ENCODE measurements around the gene HOXB2.

HOXB2 gene

GRCh38 chr17:48571024-48571818, 26.3 kb upstream of the HOXB2 start:
- Histone ChIP-seq H3K4ac (ENCODE audit: low read length) (no peak overlapping the region), H3K36me3 (replicated peaks in 1 of 2; ENCODE audit: control insufficient read depth in 2 of 2, insufficient read depth in 2 of 2, low read length in 2 of 2) (no peaks in the 10 kb centered on the region), H4K8ac (ENCODE audit: low read depth, low read length) (no peak overlapping the region), H2BK5ac (ENCODE audit: low read length) (no peak overlapping the region), H2AK5ac (ENCODE audit: low read depth, low read length) (no peak overlapping the region), H3K18ac (ENCODE audit: low read length) (no peak overlapping the region), H3K9ac (ENCODE audit: low read depth, low read length, poor library complexity) (no peak overlapping the region), H3K27ac (replicated peaks; ENCODE audit: low read length) (no peak overlapping the region), H3K27me3 (ENCODE audit: control insufficient read depth in 3 of 3, insufficient read depth in 3 of 3, low read depth in 1 of 3, low read length in 3 of 3) (peaks cover 59 to 100% (median 99%) of the 10 kb centered on the region in 3 experiments), H3K23ac (ENCODE audit: low read depth, low read length, poor library complexity) (no peak overlapping the region), H2BK12ac (ENCODE audit: low read length) (no peak overlapping the region), H3K9me3 (replicated peaks in 1 of 2; ENCODE audit: control insufficient read depth in 2 of 2, insufficient read depth in 1 of 2, low read depth in 1 of 2, low read length in 2 of 2) (peaks cover 0 to 4% of the 10 kb centered on the region in 2 donors), H3K14ac (ENCODE audit: low read length) (no peak overlapping the region), H2BK120ac (ENCODE audit: low read depth, low read length) (no peak overlapping the region), H2BK15ac (ENCODE audit: low read length) (no peak overlapping the region), H3K4me2 (ENCODE audit: insufficient read depth, low read length, poor library complexity, severe bottlenecking) (no peak overlapping the region), H4K91ac (ENCODE audit: low read depth, low read length, poor library complexity) (no peak overlapping the region), H2AFZ (ENCODE audit: low read length) (no peak overlapping the region), H3K79me1 (ENCODE audit: low read depth, low read length) (no peaks in the 10 kb centered on the region), H3K4me3 (ENCODE audit: low read length in 2 of 2) (no peak overlapping the region), H3K4me1 (ENCODE audit: control insufficient read depth in 2 of 2, insufficient read depth in 1 of 2, low read depth in 1 of 2, low read length in 2 of 2) (no peaks in the 10 kb centered on the region)
- no peak for DNase-seq (ENCODE audit: low spot score)
- no CpG with 5 or more reads among the region's 26 CpGs for WGBS, 2 donors (ENCODE audit: extremely low coverage in 2 of 2, insufficient read length in 2 of 2, insufficient replicate concordance in 1 of 2)

DNA sequence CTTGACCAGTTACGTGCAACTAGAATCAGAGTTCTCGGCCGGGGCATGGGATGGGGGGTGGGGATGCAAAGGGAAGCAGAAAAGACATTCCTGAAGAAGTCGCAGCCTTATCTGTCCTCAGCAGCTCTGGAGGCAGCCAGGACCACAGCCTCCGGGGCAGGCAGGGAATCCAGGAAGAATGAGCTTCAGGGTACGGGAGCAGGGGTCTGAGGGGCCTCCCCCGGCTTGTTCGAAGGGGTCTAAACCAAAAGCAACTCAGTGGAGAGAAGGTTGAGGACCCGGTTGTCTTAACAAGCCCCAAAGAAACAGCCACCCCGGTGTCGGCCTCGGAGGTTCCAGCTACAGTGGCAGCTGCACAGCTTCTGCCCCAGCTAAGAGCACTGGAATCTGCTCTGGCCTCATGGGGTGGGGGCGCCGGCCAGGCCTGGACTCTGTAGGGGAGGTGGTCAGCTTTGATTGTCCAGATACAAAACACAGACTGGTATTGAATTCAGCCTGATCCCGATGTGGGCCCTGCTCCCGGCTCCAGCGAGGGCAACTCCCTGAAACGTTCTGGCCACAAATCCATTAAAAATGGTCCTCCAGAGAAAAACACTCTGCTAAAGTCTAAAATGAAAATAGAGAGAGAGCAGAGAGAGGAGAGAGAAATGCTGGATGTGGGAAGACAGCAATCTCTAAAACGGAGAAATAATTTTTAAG, 25.6 kb upstream of the HOXB2 start:
- H3K4me1 ChIP-seq (ENCODE audit: control insufficient read depth in 2 of 2, insufficient read depth in 1 of 2, low read depth in 1 of 2, low read length in 2 of 2) = no peaks in the 10 kb centered on the region
- peaks cover 0 to 4% of the 10 kb centered on the region in 2 donors for H3K9me3 ChIP-seq (replicated peaks in 1 of 2; ENCODE audit: control insufficient read depth in 2 of 2, insufficient read depth in 1 of 2, low read depth in 1 of 2, low read length in 2 of 2)
- H3K27me3 ChIP-seq (ENCODE audit: control insufficient read depth in 3 of 3, insufficient read depth in 3 of 3, low read depth in 1 of 3, low read length in 3 of 3) = peaks cover 57 to 100% (median 99%) of the 10 kb centered on the region in 3 experiments
- H2AFZ ChIP-seq (ENCODE audit: low read length) = no peak overlapping the region
- no peak overlapping the region for H2BK120ac ChIP-seq (ENCODE audit: low read depth, low read length)
- no peak overlapping the region for H4K91ac ChIP-seq (ENCODE audit: low read depth, low read length, poor library complexity)
- H2BK15ac ChIP-seq (ENCODE audit: low read length) = no peak overlapping the region
- no peaks in the 10 kb centered on the region for H3K36me3 ChIP-seq (replicated peaks in 1 of 2; ENCODE audit: control insufficient read depth in 2 of 2, insufficient read depth in 2 of 2, low read length in 2 of 2)
- H3K79me1 ChIP-seq (ENCODE audit: low read depth, low read length) = no peaks in the 10 kb centered on the region
- H2BK5ac ChIP-seq (ENCODE audit: low read length) = no peak overlapping the region
- no peak overlapping the region for H3K27ac ChIP-seq (replicated peaks; ENCODE audit: low read length)
- H3K9ac ChIP-seq (ENCODE audit: low read depth, low read length, poor library complexity) = no peak overlapping the region
- DNase-seq (ENCODE audit: low spot score) = no peak
- H3K14ac ChIP-seq (ENCODE audit: low read length) = no peak overlapping the region
- H3K23ac ChIP-seq (ENCODE audit: low read depth, low read length, poor library complexity) = peak overlapping the region; percentile 66
- no peak overlapping the region for H3K4me3 ChIP-seq (ENCODE audit: low read length in 2 of 2)
- WGBS, 2 donors (ENCODE audit: extremely low coverage in 2 of 2, insufficient read length in 2 of 2, insufficient replicate concordance in 1 of 2) = no CpG with 5 or more reads among the region's 19 CpGs
- no peak overlapping the region for H3K4me2 ChIP-seq (ENCODE audit: insufficient read depth, low read length, poor library complexity, severe bottlenecking)
- H4K8ac ChIP-seq (ENCODE audit: low read depth, low read length) = no peak overlapping the region
- no peak overlapping the region for H2BK12ac ChIP-seq (ENCODE audit: low read length)
- H3K4ac ChIP-seq (ENCODE audit: low read length) = no peak overlapping the region
- H3K18ac ChIP-seq (ENCODE audit: low read length) = no peak overlapping the region
- H2AK5ac ChIP-seq (ENCODE audit: low read depth, low read length) = no peak overlapping the region

- H3K27me3 ChIP-seq (ENCODE audit: control insufficient read depth in 3 of 3, insufficient read depth in 3 of 3, low read depth in 1 of 3, low read length in 3 of 3) = peaks cover 61 to 100% (median 99%) of the 10 kb centered on the region in 3 experiments
- no peaks in the 10 kb centered on the region for H3K79me1 ChIP-seq (ENCODE audit: low read depth, low read length)
- no peak overlapping the region for H2AK5ac ChIP-seq (ENCODE audit: low read depth, low read length)
- no peak overlapping the region for H2BK120ac ChIP-seq (ENCODE audit: low read depth, low read length)
- no peak overlapping the region for H3K18ac ChIP-seq (ENCODE audit: low read length)
- no peak overlapping the region for H4K91ac ChIP-seq (ENCODE audit: low read depth, low read length, poor library complexity)
- H3K4me2 ChIP-seq (ENCODE audit: insufficient read depth, low read length, poor library complexity, severe bottlenecking) = no peak overlapping the region
- H2BK15ac ChIP-seq (ENCODE audit: low read length) = no peak overlapping the region
- no CpG with 5 or more reads among the region's 6 CpGs for WGBS, 2 donors (ENCODE audit: extremely low coverage in 2 of 2, insufficient read length in 2 of 2, insufficient replicate concordance in 1 of 2)
- no peak overlapping the region for H2BK12ac ChIP-seq (ENCODE audit: low read length)
- no peaks in the 10 kb centered on the region for H3K36me3 ChIP-seq (replicated peaks in 1 of 2; ENCODE audit: control insufficient read depth in 2 of 2, insufficient read depth in 2 of 2, low read length in 2 of 2)
- H3K23ac ChIP-seq (ENCODE audit: low read depth, low read length, poor library complexity) = no peak overlapping the region
- no peak overlapping the region for H4K8ac ChIP-seq (ENCODE audit: low read depth, low read length)
- H3K9me3 ChIP-seq (replicated peaks in 1 of 2; ENCODE audit: control insufficient read depth in 2 of 2, insufficient read depth in 1 of 2, low read depth in 1 of 2, low read length in 2 of 2) = peaks cover 0 to 4% of the 10 kb centered on the region in 2 donors
- H3K27ac ChIP-seq (replicated peaks; ENCODE audit: low read length) = no peak overlapping the region
- no peak overlapping the region for H2AFZ ChIP-seq (ENCODE audit: low read length)
- no peak for DNase-seq (ENCODE audit: low spot score)
- H3K4me1 ChIP-seq (ENCODE audit: control insufficient read depth in 2 of 2, insufficient read depth in 1 of 2, low read depth in 1 of 2, low read length in 2 of 2) = no peaks in the 10 kb centered on the region
- no peak overlapping the region for H2BK5ac ChIP-seq (ENCODE audit: low read length)
- H3K4me3 ChIP-seq (ENCODE audit: low read length in 2 of 2) = no peak overlapping the region
- no peak overlapping the region for H3K14ac ChIP-seq (ENCODE audit: low read length)
- no peak overlapping the region for H3K4ac ChIP-seq (ENCODE audit: low read length)
- H3K9ac ChIP-seq (ENCODE audit: low read depth, low read length, poor library complexity) = no peak overlapping the region
Observed at GRCh38 chr17:48569674-48570324, 24.9 kb upstream of the HOXB2 start.

GRCh38 chr17:48569240-48569582, 24.3 kb upstream of the HOXB2 start:
- Histone ChIP-seq H2AFZ (ENCODE audit: low read length) (no peak overlapping the region), H2BK5ac (ENCODE audit: low read length) (no peak overlapping the region), H3K4ac (ENCODE audit: low read length) (no peak overlapping the region), H3K9me3 (replicated peaks in 1 of 2; ENCODE audit: control insufficient read depth in 2 of 2, insufficient read depth in 1 of 2, low read depth in 1 of 2, low read length in 2 of 2) (peaks cover 0 to 4% of the 10 kb centered on the region in 2 donors), H4K8ac (ENCODE audit: low read depth, low read length) (no peak overlapping the region), H3K4me2 (ENCODE audit: insufficient read depth, low read length, poor library complexity, severe bottlenecking) (no peak overlapping the region), H3K18ac (ENCODE audit: low read length) (no peak overlapping the region), H2AK5ac (ENCODE audit: low read depth, low read length) (no peak overlapping the region), H3K27me3 (ENCODE audit: control insufficient read depth in 3 of 3, insufficient read depth in 3 of 3, low read depth in 1 of 3, low read length in 3 of 3) (peaks cover 61 to 99% (median 99%) of the 10 kb centered on the region in 3 experiments), H3K14ac (ENCODE audit: low read length) (no peak overlapping the region), H3K9ac (ENCODE audit: low read depth, low read length, poor library complexity) (no peak overlapping the region), H3K36me3 (replicated peaks in 1 of 2; ENCODE audit: control insufficient read depth in 2 of 2, insufficient read depth in 2 of 2, low read length in 2 of 2) (no peaks in the 10 kb centered on the region), H4K91ac (ENCODE audit: low read depth, low read length, poor library complexity) (no peak overlapping the region), H3K23ac (ENCODE audit: low read depth, low read length, poor library complexity) (no peak overlapping the region), H2BK15ac (ENCODE audit: low read length) (no peak overlapping the region), H3K4me1 (ENCODE audit: control insufficient read depth in 2 of 2, insufficient read depth in 1 of 2, low read depth in 1 of 2, low read length in 2 of 2) (no peaks in the 10 kb centered on the region), H3K4me3 (ENCODE audit: low read length in 2 of 2) (no peak overlapping the region), H3K79me1 (ENCODE audit: low read depth, low read length) (no peaks in the 10 kb centered on the region), H2BK120ac (ENCODE audit: low read depth, low read length) (no peak overlapping the region), H3K27ac (replicated peaks; ENCODE audit: low read length) (no peak overlapping the region), H2BK12ac (ENCODE audit: low read length) (no peak overlapping the region)
- no CpG with 5 or more reads among the region's 3 CpGs for WGBS, 2 donors (ENCODE audit: extremely low coverage in 2 of 2, insufficient read length in 2 of 2, insufficient replicate concordance in 1 of 2)
- DNase-seq (ENCODE audit: low spot score) = no peak

Data from neuronal stem cell (in vitro differentiated cells).